IMR-90 (cell line): ENCODE results near the gene IL36RN. TPM values are rescaled to one million over a fixed set of nuclear protein-coding genes. Genes with fewer than 3 reads are reported as not detected.

Source experiments
- ATAC-seq: fragments of 200-7000 bp; cut with Tn5 transposase; 2 replicates; pipeline ENCODE4 v1.9.1; 2020; ENCODE audit warnings: low read depth, mild to moderate bottlenecking, moderate library complexity
- BruUV-seq: library from RNA; stranded (reverse); fragments of 400-500 nt; replicated peaks from 2 replicates; lab custom pipeline; 2021; lab: Mats Ljungman, UMichigan
- CTCF ChIA-PET: fragments of 300-600 bp; formaldehyde crosslinking; extraction: SDS; loops from one replicate; lab custom pipeline; 2021; ENCODE audit warnings: antibody characterized with exemption; lab: Yijun Ruan, JAX
- POLR2A ChIA-PET: fragments of 300-600 bp; sonication (Branson Sonifier 250); formaldehyde crosslinking; loops from one replicate; lab custom pipeline; 2022; ENCODE audit warnings: antibody characterized with exemption; ENCODE audit not compliant: unreplicated experiment; lab: Charles Lee
- DNase-seq: peaks from one replicate; pipeline ENCODE4 v3.0.0; 2013
- H2AFZ ChIP-seq: replicated peaks from 2 replicates; pipeline ENCODE3; 2013; ENCODE audit warnings: low read length, mild to moderate bottlenecking; ENCODE audit not compliant: poor library complexity
- H2AK5ac ChIP-seq: 2 replicates; pipeline ENCODE4 v1.6.1; 2013; ENCODE audit warnings: low read depth, low read length, inconsistent platforms
- H2AK9ac ChIP-seq: replicated peaks from 2 replicates; pipeline ENCODE3; 2013; ENCODE audit warnings: mild to moderate bottlenecking, low read depth, low read length, moderate library complexity; ENCODE audit not compliant: poor library complexity
- H2BK120ac ChIP-seq: 2 replicates; pipeline ENCODE4 v1.6.1; 2013; ENCODE audit warnings: low read depth, low read length, inconsistent platforms
- H2BK15ac ChIP-seq: 3 replicates; pipeline ENCODE4 v1.6.1; 2013; ENCODE audit warnings: low read depth, low read length, inconsistent platforms
- H2BK20ac ChIP-seq: 2 replicates; pipeline ENCODE4 v1.6.1; 2013; ENCODE audit warnings: low read depth, mild to moderate bottlenecking, inconsistent platforms, low read length, moderate library complexity
- H2BK5ac ChIP-seq: 2 replicates; pipeline ENCODE4 v1.6.1; 2013; ENCODE audit warnings: mild to moderate bottlenecking, low read depth, low read length, inconsistent platforms; ENCODE audit not compliant: poor library complexity, severe bottlenecking
- H3K14ac ChIP-seq: replicated peaks from 2 replicates; pipeline ENCODE4 v1.6.1; 2013; ENCODE audit warnings: low read depth, low read length, inconsistent platforms
- H3K18ac ChIP-seq: 2 replicates; pipeline ENCODE4 v1.6.1; 2013; ENCODE audit warnings: low read depth, low read length, control low read depth
- H3K23ac ChIP-seq: 2 replicates; pipeline ENCODE4 v1.6.1; 2013; ENCODE audit warnings: low read depth, low read length, inconsistent platforms
- H3K27ac ChIP-seq: 2 replicates; pipeline ENCODE4 v1.5.1; 2013; ENCODE audit warnings: mild to moderate bottlenecking, control low read depth, low read length; ENCODE audit not compliant: insufficient read depth
- H3K27me3 ChIP-seq: 2 replicates; pipeline ENCODE4 v1.6.1; 2013; ENCODE audit warnings: low read length; ENCODE audit not compliant: control insufficient read depth, insufficient read depth
- H3K36me3 ChIP-seq: 2 replicates; pipeline ENCODE4 v1.6.1; 2013; ENCODE audit warnings: low read length, mixed read lengths; ENCODE audit not compliant: control insufficient read depth, insufficient read depth
- H3K4ac ChIP-seq: 2 replicates; pipeline ENCODE4 v1.6.1; 2013; ENCODE audit warnings: low read depth, low read length, inconsistent platforms
- H3K4me1 ChIP-seq: 2 replicates; pipeline ENCODE4 v1.6.1; 2013; ENCODE audit warnings: low read length, mixed read lengths; ENCODE audit not compliant: control insufficient read depth, insufficient read depth
- H3K4me2 ChIP-seq: 2 replicates; pipeline ENCODE4 v1.6.1; 2013; ENCODE audit warnings: low read depth, mild to moderate bottlenecking, control low read depth, low read length, moderate library complexity
- H3K4me3 ChIP-seq: 2 replicates; pipeline ENCODE4 v1.5.1; 2013; ENCODE audit warnings: low read depth, mild to moderate bottlenecking, control low read depth, low read length, moderate library complexity; ENCODE audit not compliant: insufficient read depth
- H3K56ac ChIP-seq: 2 replicates; pipeline ENCODE4 v1.6.1; 2013; ENCODE audit warnings: low read length, inconsistent platforms; ENCODE audit not compliant: insufficient read depth; ENCODE audit errors: extremely low read depth
- H3K79me1 ChIP-seq, 2 experiments: 2 replicates each; pipeline ENCODE4 v1.6.1; 2013; ENCODE audit warnings: low read length in 2 of 2, inconsistent platforms in 1 of 2, low read depth in 1 of 2
- H3K9ac ChIP-seq: 2 replicates; pipeline ENCODE4 v1.6.1; 2013; ENCODE audit warnings: low read depth, low read length, control low read depth
- H3K9me1 ChIP-seq: 2 replicates; pipeline ENCODE4 v1.6.1; 2013; ENCODE audit warnings: low read length, inconsistent platforms; ENCODE audit not compliant: insufficient read depth
- H3K9me3 ChIP-seq: 2 replicates; pipeline ENCODE4 v1.6.1; 2013; ENCODE audit warnings: low read length; ENCODE audit not compliant: control insufficient read depth, insufficient read depth
- H4K20me1 ChIP-seq: 2 replicates; pipeline ENCODE4 v1.6.1; 2013; ENCODE audit warnings: low read length, inconsistent platforms; ENCODE audit not compliant: insufficient read depth
- H4K5ac ChIP-seq: 2 replicates; pipeline ENCODE4 v1.6.1; 2013; ENCODE audit warnings: mild to moderate bottlenecking, low read depth, low read length, control low read depth
- H4K8ac ChIP-seq, 2 experiments: 2 replicates each; pipeline ENCODE4 v1.6.1; 2013; ENCODE audit warnings: low read depth in 2 of 2, low read length in 2 of 2, control low read depth in 1 of 2, inconsistent platforms in 1 of 2
- H4K91ac ChIP-seq: 2 replicates; pipeline ENCODE4 v1.6.1; 2013; ENCODE audit warnings: low read depth, low read length, inconsistent platforms; ENCODE audit not compliant: insufficient read depth
- BHLHE40 ChIP-seq: fragments of 150-350 bp; IDR thresholded peaks from 2 replicates; pipeline ENCODE4 v1.6.1; 2016; ENCODE audit warnings: mild to moderate bottlenecking, low read depth, low read length
- CEBPB ChIP-seq: IDR thresholded peaks from 2 replicates; pipeline ENCODE4 v1.6.1; 2012; ENCODE audit warnings: low read depth, low read length, improper control_type of control experiment
- CHD1 ChIP-seq: IDR thresholded peaks from 2 replicates; pipeline ENCODE4 v1.6.1; 2012; ENCODE audit warnings: low read depth, low read length, improper control_type of control experiment
- CTCF ChIP-seq: conservative IDR thresholded peaks from 2 replicates; pipeline ENCODE4 v1.5.1; 2012; ENCODE audit warnings: mild to moderate bottlenecking, low read depth, low read length, improper control_type of control experiment
- ELK1 ChIP-seq: fragments of 150-350 bp; IDR thresholded peaks from 2 replicates; pipeline ENCODE4 v1.6.1; 2016; ENCODE audit warnings: low read depth, mild to moderate bottlenecking, low read length, moderate library complexity, borderline replicate concordance
- FOS ChIP-seq: fragments of 150-350 bp; IDR thresholded peaks from 2 replicates; pipeline ENCODE4 v1.6.1; 2016; ENCODE audit warnings: low read depth, low read length
- MAFK ChIP-seq: IDR thresholded peaks from 2 replicates; pipeline ENCODE4 v1.6.1; 2012; ENCODE audit warnings: low read depth, low read length, improper control_type of control experiment
- MAZ ChIP-seq: IDR thresholded peaks from 2 replicates; pipeline ENCODE4 v1.6.1; 2012; ENCODE audit warnings: low read depth, mild to moderate bottlenecking, low read length, improper control_type of control experiment, moderate library complexity, borderline replicate concordance
- MXI1 ChIP-seq: IDR thresholded peaks from 2 replicates; pipeline ENCODE4 v1.6.1; 2012; ENCODE audit warnings: low read depth, mild to moderate bottlenecking, low read length, moderate library complexity, borderline replicate concordance
- NFE2L2 ChIP-seq: fragments of 150-350 bp; IDR thresholded peaks from 2 replicates; pipeline ENCODE4 v1.6.1; 2016; ENCODE audit warnings: low read depth, mild to moderate bottlenecking, low read length
- POLR2A ChIP-seq: IDR thresholded peaks from 2 replicates; pipeline ENCODE4 v1.6.1; 2012; ENCODE audit warnings: mild to moderate bottlenecking, low read depth, low read length
- RAD21 ChIP-seq: IDR thresholded peaks from 2 replicates; pipeline ENCODE4 v1.6.1; 2012; ENCODE audit warnings: low read length, improper control_type of control experiment
- RCOR1 ChIP-seq: IDR thresholded peaks from 2 replicates; pipeline ENCODE4 v1.6.1; 2012; ENCODE audit warnings: mild to moderate bottlenecking, low read length, improper control_type of control experiment; ENCODE audit not compliant: insufficient replicate concordance
- RFX5 ChIP-seq: IDR thresholded peaks from 2 replicates; pipeline ENCODE4 v1.8.0; 2012; ENCODE audit warnings: low read depth, mild to moderate bottlenecking, low read length, moderate library complexity
- SMC3 ChIP-seq: fragments of 150-350 bp; IDR thresholded peaks from 2 replicates; pipeline ENCODE4 v1.6.1; 2016; ENCODE audit warnings: low read depth, mild to moderate bottlenecking, antibody characterized with exemption, low read length, moderate library complexity
- USF2 ChIP-seq: fragments of 150-350 bp; IDR thresholded peaks from 2 replicates; pipeline ENCODE4 v1.6.1; 2017; ENCODE audit warnings: mild to moderate bottlenecking, antibody characterized with exemption, low read length, low read depth
- WGBS, 2 experiments: methylation state at CpG; one replicate each; pipeline versions ENCODE4 v1.1.5 to v1.1.7; 2013; ENCODE audit warnings: missing lambda C conversion rate in 2 of 2; ENCODE audit not compliant: insufficient read length in 1 of 2; ENCODE audit errors: extremely low coverage in 2 of 2; 5-methylcytosine and 5-hydroxymethylcytosine counted together
- dilution Hi-C: fragments of 300-500 bp; cut with HindIII; formaldehyde crosslinking; loops from one replicate; pipeline ENCODE4 v1.14.3; 2018; ENCODE audit warnings: low sequenced_read_pairs; ENCODE audit not compliant: unreplicated experiment
- in situ Hi-C: fragments of 300-500 bp; cut with MboI; formaldehyde crosslinking; loops from 3 replicates; pipeline ENCODE4 v1.14.3; 2019; ENCODE audit warnings: low sequenced_read_pairs, inconsistent platforms, mixed read lengths
- intact Hi-C: fragments of 100-400 bp; cut with micrococcal nuclease; formaldehyde crosslinking; loops from 2 replicates; pipeline ENCODE4 v1.10.0; 2022
- polyA plus RNA-seq, 3 experiments: library from polyadenylated mRNA; depleted of rRNA; stranded (reverse); fragments of >200 nt; gene quantifications; 2 replicates each; pipeline ENCODE4 v1.2.3, GENCODE V29; 2012; ENCODE audit warnings: low replicate concordance in 1 of 3
- total RNA-seq: library from RNA; depleted of rRNA; stranded (reverse); fragments of >200 nt; gene quantifications from 2 replicates; pipeline ENCODE4 v1.2.3, GENCODE V29; 2012

Gene IL36RN
- total and polyA plus RNA-seq, 2 of the 4 experiments (the other 2 are of a cell fraction) = not detected

DNA sequence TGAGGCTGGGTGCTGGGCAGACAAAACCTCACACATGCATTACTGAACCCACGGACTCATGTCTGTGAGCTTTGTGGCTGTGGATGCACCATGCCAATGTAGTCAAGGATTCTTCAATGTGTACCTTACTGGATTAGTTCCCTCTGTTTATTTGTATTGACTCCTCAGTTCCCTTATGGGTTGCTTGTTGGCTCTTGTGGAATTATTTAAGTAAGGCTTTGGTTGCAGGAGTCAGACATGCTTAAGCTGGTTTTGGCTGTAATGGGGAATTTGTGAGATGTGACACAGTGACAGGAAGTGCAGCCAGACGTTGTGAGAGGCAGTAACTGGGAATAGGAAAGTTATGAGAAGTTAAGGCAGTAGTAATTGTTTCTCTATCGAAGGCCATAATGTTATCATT is 54.8 kb downstream of the IL36RN start:
- in situ Hi-C loops = no loop called here
- Histone ChIP-seq H4K91ac (no peak overlapping the region), H3K36me3 (no peaks in the 10 kb centered on the region), H2BK5ac (no peak overlapping the region), H3K27ac (no peak overlapping the region), H3K18ac (no peak overlapping the region), H3K23ac (no peak overlapping the region), H3K9me1 (no peaks in the 10 kb centered on the region), H2BK120ac (no peak overlapping the region), H3K9me3 (no peaks in the 10 kb centered on the region), H4K5ac (no peak overlapping the region), H2AK5ac (no peak overlapping the region), H3K56ac (no peak overlapping the region), H3K14ac (no peak overlapping the region), H2AFZ (no peak overlapping the region), H2AK9ac (no peak overlapping the region), H2BK15ac (no peak overlapping the region), H3K79me1 (no peaks in the 10 kb centered on the region), H3K4ac (no peak overlapping the region), H4K8ac (no peak overlapping the region), H3K9ac (no peak overlapping the region), H3K27me3 (peaks cover 10% of the 10 kb centered on the region; the same call in 1 of the 2 replicates), H4K20me1 (no peaks in the 10 kb centered on the region), H3K4me1 (no peaks in the 10 kb centered on the region), H3K4me2 (no peak overlapping the region), H3K4me3 (no peak overlapping the region), H2BK20ac (no peak overlapping the region)
- ChIA-PET POLR2A (no interaction called here), CTCF (no interaction called here)
- intact Hi-C loops = no loop called here
- WGBS, 2 experiments = no CpG with 5 or more reads among the region's 3 CpGs
- ATAC-seq = no peak
- TF ChIP-seq NFE2L2 (no peak), CHD1 (no peak), ELK1 (no peak), MXI1 (no peak), FOS (no peak), CTCF (no peak), CEBPB (no peak), RCOR1 (no peak), RFX5 (no peak), MAFK (no peak), POLR2A (no peak), SMC3 (no peak), MAZ (no peak), RAD21 (no peak), USF2 (no peak), BHLHE40 (no peak)
- dilution Hi-C loops = no loop called here
- no peak for DNase-seq
- no TSS peak for BruUV-seq
